Prostate gland (tissue), 2 donors: ENCODE results near the gene LENG1.
A peak's percentile ranks its signal among the peaks of the same experiment; 100 is the strongest.

ENCODE experiments used
- CTCF ChIP-seq, 4 experiments: fragments of 200-600 bp in 2 of 4; fragments of 450-650 bp in 2 of 4; sonication (generic) in 2 of 4; IDR thresholded peaks; 1 replicate in 3 of 4; 2 replicates in 1 of 4; pipeline ENCODE4 v1.5.1; 2016 to 2019; ENCODE audit warnings: antibody characterized with exemption in 4 of 4, mild to moderate bottlenecking in 2 of 4, moderate library complexity in 2 of 4
- POLR2A ChIP-seq: fragments of 450-650 bp; IDR thresholded peaks from one replicate; pipeline ENCODE4 v1.6.1; 2016; ENCODE audit warnings: antibody characterized with exemption, mild to moderate bottlenecking
- POLR2AphosphoS5 ChIP-seq: sonication (generic); formaldehyde crosslinking; IDR thresholded peaks from one replicate; pipeline ENCODE4 v1.6.1; 2017; ENCODE audit warnings: antibody characterized with exemption

- TF ChIP-seq CTCF (IDR thresholded peaks at IDR 0.05) (no peak), POLR2A (no peak), POLR2AphosphoS5 (peak; percentile 10)
These were observed 43.7 kb upstream of the LENG1 start for GRCh38 chr19:54203151-54203611.
